ENCODE measurements around the gene MAVS.

Gene MAVS

DNA sequence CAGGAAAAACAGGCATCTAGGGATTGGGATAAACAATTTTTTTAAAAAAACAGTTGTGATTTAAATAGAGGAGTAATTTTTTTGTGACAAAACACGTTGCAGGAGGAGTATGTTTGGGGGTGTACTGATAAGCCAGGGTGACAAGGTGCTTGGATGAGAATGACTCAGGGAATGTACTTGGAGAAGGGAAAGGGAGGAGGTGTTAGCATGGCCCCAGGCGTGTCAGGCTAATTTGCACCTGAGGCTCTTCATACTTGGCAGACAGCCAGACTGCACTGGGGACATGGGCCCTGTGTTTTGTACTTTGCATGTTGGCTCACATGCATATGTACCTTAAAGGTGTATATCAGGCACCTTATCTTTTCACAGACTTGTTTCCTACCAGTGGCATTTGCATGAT is 65.3 kb downstream of the MAVS start:
- no peak for DNase-seq (ENCODE audit: low spot score)

DNA sequence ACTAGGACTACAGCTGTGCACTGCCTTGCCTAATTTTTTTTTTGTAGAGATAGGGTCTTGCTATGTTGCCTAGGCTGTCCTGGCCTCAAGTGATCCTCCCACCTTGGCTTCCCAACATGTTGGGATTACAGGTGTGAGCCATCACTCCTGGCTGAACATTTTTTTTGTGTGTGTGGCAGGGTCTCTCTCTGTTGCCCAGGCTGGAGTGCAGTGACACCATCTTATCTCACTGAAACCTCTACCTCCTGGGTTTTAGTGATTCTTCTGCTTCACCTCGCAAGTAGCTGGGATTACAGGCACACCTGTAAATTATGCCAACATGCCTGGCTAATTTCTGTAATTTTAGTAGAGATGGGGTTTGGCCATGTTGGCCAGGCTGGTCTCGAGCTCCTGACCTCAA is 67.8 kb downstream of the MAVS start:
- DNase-seq (ENCODE audit: low spot score), result no peak

DNA sequence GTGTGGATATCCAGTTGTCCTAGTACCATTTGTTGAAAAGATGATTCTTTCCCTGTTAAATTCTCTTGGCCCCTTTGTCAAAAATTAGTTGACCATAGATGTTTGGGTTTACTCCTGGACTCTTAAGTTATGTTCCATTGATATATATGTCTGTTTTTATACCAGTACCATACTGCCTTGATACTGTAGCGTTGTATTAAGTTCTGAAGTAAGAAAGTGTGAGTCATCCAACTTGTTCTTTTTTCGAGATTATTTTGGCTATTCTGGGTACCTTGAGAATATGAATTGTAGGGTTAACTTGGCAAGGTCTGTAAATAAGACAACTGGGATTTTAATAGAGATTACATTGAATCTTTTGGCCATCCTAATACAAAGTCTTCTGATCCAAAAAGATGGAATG is 69.1 kb downstream of the MAVS start:
- no peak for DNase-seq (ENCODE audit: low spot score)

DNA sequence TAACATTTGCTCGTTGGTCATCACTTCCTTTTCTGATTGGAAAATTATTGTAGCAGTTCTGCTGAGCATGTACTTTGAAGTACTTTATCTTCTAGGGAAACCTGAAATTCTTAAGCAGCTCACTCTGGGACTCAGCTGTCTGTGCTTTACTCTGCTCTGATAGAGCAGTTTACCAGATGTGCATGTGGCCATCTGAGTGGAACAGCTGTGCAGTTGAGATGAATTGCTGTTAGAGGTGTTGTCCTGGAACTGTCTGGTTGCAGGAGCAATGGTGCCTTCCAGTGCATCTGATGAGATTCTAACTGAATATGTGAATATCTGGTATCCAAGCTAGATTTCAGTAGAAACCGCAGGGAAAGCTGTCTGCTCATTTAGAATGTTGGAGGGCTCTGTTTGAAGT is 69.7 kb downstream of the MAVS start:
- no peak for DNase-seq (ENCODE audit: low spot score)

DNA sequence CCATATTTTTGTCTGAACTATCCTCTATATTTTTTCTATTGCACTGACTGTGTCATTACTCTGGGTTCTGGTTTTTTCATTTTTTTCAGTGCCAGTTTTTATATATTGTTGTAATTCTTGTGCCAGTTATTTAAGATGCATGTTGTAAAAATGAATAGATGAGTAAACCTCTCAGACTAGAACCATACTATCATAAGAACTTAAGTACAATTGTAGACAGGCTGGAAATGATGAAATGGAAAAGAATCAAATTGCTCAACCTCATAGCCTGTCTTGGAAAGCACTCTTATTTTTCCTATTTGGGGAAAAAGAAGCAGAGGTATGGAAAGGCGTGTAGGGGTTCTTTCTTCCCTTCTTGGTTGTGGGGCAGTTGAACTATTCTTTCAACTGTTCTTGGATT is 72.7 kb downstream of the MAVS start:
- no peak for DNase-seq (ENCODE audit: low spot score)

DNA sequence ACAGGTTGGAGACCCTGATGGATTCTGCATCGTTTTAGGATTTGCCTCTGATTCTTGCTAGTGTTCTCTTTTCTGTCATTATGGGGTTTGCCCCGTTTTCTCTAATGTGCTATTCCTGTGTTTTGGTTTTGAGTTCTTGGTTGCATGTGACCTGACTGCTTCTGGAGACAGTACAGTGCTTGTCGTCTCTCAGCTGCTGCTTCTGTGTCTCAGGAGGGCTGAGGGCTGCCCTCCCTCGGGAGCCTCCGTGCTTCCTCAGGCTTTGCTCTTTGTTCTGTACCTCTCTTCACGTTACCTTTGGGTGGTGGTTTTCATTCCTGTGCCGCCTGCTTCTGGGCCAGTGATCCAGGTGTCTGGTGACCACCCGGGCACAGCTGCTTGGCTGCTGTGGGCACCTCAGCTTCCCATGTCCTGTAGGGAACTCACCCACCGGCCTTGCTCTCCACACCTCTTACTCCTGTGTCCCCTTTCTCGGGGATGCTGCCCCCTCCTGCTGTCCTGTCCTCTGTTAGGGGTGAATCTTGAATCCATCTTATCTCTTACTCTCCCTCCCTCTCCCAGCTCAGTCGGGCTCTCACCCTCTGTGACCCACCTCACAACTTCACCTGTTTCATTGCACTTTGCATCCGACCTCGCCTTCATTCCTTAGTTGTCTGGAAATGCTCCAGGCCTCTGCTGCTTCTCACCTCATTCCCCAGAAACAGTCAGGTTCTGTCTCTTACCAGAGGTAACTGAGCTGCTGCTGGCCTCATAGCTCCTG is 75.8 kb downstream of the MAVS start:
- no peak for DNase-seq (ENCODE audit: low spot score)

DNA sequence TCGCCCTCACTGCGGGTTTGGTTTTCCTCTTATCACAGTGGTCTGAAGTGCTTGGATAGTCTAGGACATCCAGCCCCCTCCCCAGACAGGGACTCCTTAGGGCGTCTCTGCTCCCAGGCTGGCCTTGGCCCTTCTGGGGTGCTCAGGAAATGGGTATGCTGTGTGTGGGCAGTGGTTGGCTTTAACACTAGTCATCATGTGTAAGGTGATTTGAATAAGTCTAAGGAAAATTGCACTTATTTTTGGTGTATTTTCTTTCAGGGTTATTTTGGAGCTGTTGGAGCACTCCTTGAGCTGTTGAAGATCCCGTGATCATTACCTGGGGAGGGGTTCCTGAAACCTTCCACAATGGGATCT is 76.3 kb downstream of the MAVS start:
- no peak for DNase-seq (ENCODE audit: low spot score)

DNA sequence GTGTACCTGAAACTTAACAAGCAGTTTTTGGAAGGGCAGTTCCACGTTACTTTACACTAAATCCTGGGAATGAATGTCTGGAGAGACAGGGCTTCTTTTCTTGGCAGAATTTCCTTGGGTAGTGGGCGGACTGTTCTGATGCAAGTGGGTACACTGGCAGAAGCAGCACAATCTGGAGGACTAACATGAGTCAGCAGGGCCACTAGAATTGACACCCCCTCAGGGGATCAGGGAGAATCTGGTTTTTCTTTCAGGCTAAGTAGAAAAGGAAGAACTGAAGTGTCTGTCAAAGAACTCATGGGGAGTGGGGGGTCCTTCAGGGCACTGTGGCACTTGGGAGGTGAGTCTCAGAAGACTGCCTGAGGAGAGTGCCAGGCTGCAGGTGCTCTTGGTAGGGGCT is 77.2 kb downstream of the MAVS start:
- DNase-seq (ENCODE audit: low spot score), result no peak

DNA sequence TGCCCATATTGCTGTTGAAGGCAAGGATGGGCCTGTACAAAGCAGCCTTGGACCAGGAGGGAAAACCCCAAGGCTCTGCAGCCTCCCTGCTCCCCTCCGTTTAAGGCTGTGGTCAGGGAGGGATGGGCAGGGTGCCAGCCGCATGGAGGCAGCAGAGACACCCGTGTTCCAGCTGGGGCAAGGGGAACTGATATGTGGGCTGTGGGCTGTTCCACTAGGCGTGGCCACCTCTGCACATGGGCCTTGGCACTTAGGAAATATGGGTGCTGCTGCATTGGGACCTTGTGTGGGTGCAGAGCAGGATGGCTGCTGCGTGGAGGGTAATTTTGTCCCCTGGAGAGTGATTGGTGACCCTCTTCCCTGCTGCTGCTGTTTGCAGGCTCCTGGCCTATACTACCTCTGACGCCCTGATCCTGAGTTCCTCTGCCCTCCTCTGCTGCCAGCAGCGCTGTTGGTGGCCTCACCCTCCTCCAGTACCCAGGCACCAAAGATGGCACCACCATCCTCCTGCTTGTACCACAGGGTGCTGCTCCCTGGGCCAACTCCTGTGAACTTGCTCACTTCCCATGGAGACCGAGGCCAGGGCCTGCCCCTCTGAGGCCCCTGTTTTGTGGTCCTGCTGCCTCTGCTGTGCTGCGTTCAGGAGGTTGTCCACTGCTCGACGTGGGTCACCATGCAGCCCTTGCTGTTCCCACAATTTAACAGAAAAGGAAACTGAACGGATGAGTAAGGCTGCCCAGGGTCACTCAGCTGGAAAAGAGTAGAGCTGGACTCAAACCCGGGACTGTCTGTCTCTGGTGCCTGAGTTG is 77.9 kb downstream of the MAVS start:
- DNase-seq (ENCODE audit: low spot score), result no peak

DNA sequence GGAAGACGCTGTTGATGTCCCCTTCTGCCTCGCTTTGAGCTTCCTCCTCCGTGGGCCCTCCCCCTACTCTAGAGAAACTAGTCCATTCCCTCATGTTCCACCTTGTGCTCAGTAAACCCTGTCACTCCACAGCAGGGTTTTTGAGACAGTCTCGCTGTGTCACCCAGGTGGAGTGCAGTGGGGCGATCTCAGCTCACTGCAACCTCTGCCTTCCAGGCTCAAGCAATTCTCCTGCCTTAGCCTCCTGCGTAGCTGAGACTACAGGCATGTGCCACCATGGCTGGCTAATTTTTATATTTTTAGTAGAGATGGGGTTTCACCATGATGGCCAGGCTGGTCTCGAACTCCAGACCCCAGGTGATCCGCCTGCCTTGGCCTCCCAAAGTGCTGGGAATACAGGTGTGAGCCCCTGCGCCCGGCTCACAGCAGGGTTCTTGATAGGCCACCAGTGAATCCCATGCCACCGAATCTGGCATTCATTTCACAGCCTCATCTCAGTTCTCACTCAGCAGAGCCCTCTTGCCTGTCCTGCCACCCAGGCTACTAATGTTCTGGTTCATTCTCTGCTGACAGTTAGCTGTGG is 78.6 kb downstream of the MAVS start:
- DNase-seq (ENCODE audit: low spot score), result no peak
